ENCODE measurements around the gene TBXAS1.

DNA sequence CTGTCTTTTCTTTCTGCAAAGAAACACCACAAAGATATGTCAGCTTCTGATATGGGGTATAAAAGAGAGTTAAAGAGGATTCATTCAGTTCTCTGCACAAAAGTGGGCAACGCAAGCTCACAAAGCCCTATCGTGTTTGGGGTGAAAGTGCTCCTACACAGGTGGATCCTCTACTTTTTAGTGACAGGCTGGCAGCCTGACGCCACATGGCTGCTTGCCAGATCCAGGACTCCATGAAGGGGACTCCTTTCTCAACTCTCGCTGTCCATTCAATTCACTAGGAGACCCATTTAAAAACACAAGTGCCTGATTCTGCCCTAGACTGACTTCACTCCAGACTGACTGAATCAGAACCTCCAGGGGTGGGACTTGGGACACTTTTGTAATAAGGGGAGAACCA is 225.7 kb downstream of the TBXAS1 start:
- TF ChIP-seq YY1 (tag by site-specific recombination; IDR thresholded peaks at IDR 0.05) (no peak), PRDM1 (tag by site-specific recombination; IDR thresholded peaks at IDR 0.05) (no peak), ZNF510 (tag by site-specific recombination; IDR thresholded peaks at IDR 0.05; ENCODE audit: insufficient replicate concordance) (no peak), ZNF324 (tag by site-specific recombination; IDR thresholded peaks at IDR 0.05) (no peak), ZNF660 (tag by site-specific recombination; IDR thresholded peaks at IDR 0.05) (no peak)
- TF ChIP-seq, protein P1, sequence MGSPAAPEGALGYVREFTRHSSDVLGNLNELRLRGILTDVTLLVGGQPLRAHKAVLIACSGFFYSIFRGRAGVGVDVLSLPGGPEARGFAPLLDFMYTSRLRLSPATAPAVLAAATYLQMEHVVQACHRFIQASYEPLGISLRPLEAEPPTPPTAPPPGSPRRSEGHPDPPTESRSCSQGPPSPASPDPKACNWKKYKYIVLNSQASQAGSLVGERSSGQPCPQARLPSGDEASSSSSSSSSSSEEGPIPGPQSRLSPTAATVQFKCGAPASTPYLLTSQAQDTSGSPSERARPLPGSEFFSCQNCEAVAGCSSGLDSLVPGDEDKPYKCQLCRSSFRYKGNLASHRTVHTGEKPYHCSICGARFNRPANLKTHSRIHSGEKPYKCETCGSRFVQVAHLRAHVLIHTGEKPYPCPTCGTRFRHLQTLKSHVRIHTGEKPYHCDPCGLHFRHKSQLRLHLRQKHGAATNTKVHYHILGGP (tag by site-specific recombination; IDR thresholded peaks at IDR 0.05): no peak
- TF ChIP-seq, protein P2, sequence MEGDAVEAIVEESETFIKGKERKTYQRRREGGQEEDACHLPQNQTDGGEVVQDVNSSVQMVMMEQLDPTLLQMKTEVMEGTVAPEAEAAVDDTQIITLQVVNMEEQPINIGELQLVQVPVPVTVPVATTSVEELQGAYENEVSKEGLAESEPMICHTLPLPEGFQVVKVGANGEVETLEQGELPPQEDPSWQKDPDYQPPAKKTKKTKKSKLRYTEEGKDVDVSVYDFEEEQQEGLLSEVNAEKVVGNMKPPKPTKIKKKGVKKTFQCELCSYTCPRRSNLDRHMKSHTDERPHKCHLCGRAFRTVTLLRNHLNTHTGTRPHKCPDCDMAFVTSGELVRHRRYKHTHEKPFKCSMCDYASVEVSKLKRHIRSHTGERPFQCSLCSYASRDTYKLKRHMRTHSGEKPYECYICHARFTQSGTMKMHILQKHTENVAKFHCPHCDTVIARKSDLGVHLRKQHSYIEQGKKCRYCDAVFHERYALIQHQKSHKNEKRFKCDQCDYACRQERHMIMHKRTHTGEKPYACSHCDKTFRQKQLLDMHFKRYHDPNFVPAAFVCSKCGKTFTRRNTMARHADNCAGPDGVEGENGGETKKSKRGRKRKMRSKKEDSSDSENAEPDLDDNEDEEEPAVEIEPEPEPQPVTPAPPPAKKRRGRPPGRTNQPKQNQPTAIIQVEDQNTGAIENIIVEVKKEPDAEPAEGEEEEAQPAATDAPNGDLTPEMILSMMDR (tag by site-specific recombination; IDR thresholded peaks at IDR 0.05): no peak
- TF ChIP-seq, protein P3, sequence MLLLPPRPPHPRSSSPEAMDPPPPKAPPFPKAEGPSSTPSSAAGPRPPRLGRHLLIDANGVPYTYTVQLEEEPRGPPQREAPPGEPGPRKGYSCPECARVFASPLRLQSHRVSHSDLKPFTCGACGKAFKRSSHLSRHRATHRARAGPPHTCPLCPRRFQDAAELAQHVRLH (tag by site-specific recombination; IDR thresholded peaks at IDR 0.05): no peak
- TF ChIP-seq, protein P4, sequence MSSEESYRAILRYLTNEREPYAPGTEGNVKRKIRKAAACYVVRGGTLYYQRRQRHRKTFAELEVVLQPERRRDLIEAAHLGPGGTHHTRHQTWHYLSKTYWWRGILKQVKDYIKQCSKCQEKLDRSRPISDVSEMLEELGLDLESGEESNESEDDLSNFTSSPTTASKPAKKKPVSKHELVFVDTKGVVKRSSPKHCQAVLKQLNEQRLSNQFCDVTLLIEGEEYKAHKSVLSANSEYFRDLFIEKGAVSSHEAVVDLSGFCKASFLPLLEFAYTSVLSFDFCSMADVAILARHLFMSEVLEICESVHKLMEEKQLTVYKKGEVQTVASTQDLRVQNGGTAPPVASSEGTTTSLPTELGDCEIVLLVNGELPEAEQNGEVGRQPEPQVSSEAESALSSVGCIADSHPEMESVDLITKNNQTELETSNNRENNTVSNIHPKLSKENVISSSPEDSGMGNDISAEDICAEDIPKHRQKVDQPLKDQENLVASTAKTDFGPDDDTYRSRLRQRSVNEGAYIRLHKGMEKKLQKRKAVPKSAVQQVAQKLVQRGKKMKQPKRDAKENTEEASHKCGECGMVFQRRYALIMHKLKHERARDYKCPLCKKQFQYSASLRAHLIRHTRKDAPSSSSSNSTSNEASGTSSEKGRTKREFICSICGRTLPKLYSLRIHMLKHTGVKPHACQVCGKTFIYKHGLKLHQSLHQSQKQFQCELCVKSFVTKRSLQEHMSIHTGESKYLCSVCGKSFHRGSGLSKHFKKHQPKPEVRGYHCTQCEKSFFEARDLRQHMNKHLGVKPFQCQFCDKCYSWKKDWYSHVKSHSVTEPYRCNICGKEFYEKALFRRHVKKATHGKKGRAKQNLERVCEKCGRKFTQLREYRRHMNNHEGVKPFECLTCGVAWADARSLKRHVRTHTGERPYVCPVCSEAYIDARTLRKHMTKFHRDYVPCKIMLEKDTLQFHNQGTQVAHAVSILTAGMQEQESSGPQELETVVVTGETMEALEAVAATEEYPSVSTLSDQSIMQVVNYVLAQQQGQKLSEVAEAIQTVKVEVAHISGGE (tag by site-specific recombination; conservative IDR thresholded peaks at IDR 0.05; ENCODE audit: low read depth): no peak
- TF ChIP-seq, protein P5, sequence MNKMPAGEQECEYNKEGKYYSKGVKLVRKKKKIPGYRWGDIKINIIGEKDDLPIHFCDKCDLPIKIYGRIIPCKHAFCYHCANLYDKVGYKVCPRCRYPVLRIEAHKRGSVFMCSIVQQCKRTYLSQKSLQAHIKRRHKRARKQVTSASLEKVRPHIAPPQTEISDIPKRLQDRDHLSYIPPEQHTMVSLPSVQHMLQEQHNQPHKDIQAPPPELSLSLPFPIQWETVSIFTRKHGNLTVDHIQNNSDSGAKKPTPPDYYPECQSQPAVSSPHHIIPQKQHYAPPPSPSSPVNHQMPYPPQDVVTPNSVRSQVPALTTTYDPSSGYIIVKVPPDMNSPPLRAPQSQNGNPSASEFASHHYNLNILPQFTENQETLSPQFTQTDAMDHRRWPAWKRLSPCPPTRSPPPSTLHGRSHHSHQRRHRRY (tag by site-specific recombination; IDR thresholded peaks at IDR 0.05): no peak
- TF ChIP-seq, protein P6, sequence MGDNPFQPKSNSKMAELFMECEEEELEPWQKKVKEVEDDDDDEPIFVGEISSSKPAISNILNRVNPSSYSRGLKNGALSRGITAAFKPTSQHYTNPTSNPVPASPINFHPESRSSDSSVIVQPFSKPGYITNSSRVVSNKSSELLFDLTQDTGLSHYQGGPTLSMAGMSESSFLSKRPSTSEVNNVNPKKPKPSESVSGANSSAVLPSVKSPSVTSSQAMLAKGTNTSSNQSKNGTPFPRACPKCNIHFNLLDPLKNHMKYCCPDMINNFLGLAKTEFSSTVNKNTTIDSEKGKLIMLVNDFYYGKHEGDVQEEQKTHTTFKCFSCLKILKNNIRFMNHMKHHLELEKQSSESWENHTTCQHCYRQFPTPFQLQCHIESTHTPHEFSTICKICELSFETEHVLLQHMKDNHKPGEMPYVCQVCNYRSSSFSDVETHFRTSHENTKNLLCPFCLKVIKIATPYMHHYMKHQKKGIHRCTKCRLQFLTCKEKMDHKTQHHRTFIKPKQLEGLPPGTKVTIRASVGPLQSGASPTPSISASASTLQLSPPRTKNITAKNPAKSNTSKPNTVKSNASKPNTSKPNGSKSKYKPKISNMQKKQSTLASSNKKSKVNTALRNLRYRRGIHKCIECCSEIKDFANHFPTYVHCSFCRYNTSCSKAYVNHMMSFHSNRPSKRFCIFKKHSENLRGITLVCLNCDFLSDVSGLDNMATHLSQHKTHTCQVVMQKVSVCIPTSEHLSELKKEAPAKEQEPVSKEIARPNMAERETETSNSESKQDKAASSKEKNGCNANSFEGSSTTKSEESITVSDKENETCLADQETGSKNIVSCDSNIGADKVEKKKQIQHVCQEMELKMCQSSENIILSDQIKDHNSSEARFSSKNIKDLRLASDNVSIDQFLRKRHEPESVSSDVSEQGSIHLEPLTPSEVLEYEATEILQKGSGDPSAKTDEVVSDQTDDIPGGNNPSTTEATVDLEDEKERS (tag by site-specific recombination; IDR thresholded peaks at IDR 0.05): no peak
- TF ChIP-seq, protein P7, sequence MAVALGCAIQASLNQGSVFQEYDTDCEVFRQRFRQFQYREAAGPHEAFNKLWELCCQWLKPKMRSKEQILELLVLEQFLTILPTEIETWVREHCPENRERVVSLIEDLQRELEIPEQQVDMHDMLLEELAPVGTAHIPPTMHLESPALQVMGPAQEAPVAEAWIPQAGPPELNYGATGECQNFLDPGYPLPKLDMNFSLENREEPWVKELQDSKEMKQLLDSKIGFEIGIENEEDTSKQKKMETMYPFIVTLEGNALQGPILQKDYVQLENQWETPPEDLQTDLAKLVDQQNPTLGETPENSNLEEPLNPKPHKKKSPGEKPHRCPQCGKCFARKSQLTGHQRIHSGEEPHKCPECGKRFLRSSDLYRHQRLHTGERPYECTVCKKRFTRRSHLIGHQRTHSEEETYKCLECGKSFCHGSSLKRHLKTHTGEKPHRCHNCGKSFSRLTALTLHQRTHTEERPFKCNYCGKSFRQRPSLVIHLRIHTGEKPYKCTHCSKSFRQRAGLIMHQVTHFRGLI (tag by site-specific recombination; IDR thresholded peaks at IDR 0.05): no peak
